Measurements from ENCODE around the gene RRP36. TPM values are rescaled to one million over a fixed set of nuclear protein-coding genes. Genes with fewer than 3 reads are reported as not detected.
A peak's percentile ranks its signal among the peaks of the same experiment; 100 is the strongest.
"Not testable (repeated sequence)": the region's sequence is repeated elsewhere in the genome, so short reads cannot be mapped to it uniquely, and the experiment has no call there.

RRP36 gene
- total RNA-seq, 1 donor from 2014 or later, result 40.7 TPM

- no peaks in the 10 kb centered on the region for H3K27me3 ChIP-seq (ENCODE audit: control insufficient read depth in 3 of 3, insufficient read depth in 3 of 3, low read length in 3 of 3)
- peaks cover 42 to 49% (median 47%) of the 10 kb centered on the region in 3 donors for H3K4me1 ChIP-seq (ENCODE audit: control insufficient read depth in 3 of 3, insufficient read depth in 3 of 3, low read length in 3 of 3)
- peak within 1 kb of the TSS; percentile 73 for H3K27ac ChIP-seq (ENCODE audit: low read depth, low read length)
- H3K9ac ChIP-seq (ENCODE audit: low read depth in 1 of 3, low read length in 3 of 3), result peak within 1 kb of the TSS; percentile 83 to 93 (median 93)
- no peaks in the 10 kb centered on the region for H3K9me3 ChIP-seq (ENCODE audit: control insufficient read depth in 3 of 3, low read length in 3 of 3)
- peak within 1 kb of the TSS; percentile 81 to 88 (median 87) for H3K4me3 ChIP-seq (ENCODE audit: low read length in 3 of 3)
- peaks cover 0 to 12% (median 6%) of the 10 kb centered on the region in 3 donors for H3K36me3 ChIP-seq (ENCODE audit: control insufficient read depth in 3 of 3, insufficient read depth in 3 of 3, low read length in 3 of 3)
These were observed 37.2 kb upstream of the RRP36 start, which contains the start of gene PPP2R5D for GRCh38 chr6:42984001-42984923. TSS of gene PPP2R5D (plus strand) at chr6:42984570. CDS start at chr6:42984678, 108 bp downstream.

GRCh38 chr6:42984924-42985475 is 36.4 kb upstream of the RRP36 start:
- H3K27ac ChIP-seq (ENCODE audit: low read depth, low read length), result peak overlapping the region; percentile 73

GRCh38 chr6:42987533-42988451 is 33.6 kb upstream of the RRP36 start:
- H3K9me3 ChIP-seq (ENCODE audit: control insufficient read depth in 3 of 3, low read length in 3 of 3), result no peaks in the 10 kb centered on the region
- no peak overlapping the region for H3K27ac ChIP-seq (ENCODE audit: low read depth, low read length)
- no peak overlapping the region for H3K4me3 ChIP-seq (ENCODE audit: low read length in 3 of 3)
- peaks cover 11 to 34% (median 27%) of the 10 kb centered on the region in 3 donors for H3K36me3 ChIP-seq (ENCODE audit: control insufficient read depth in 3 of 3, insufficient read depth in 3 of 3, low read length in 3 of 3)
- H3K4me1 ChIP-seq (ENCODE audit: control insufficient read depth in 3 of 3, insufficient read depth in 3 of 3, low read length in 3 of 3), result peaks cover 35 to 39% (median 39%) of the 10 kb centered on the region in 3 donors
- H3K27me3 ChIP-seq (ENCODE audit: control insufficient read depth in 3 of 3, insufficient read depth in 3 of 3, low read length in 3 of 3), result no peaks in the 10 kb centered on the region
- no peak overlapping the region for H3K9ac ChIP-seq (ENCODE audit: low read depth in 1 of 3, low read length in 3 of 3)

More at GRCh38 chr6:42984924-42985475, 36.4 kb upstream of the RRP36 start:
- H3K4me3 ChIP-seq (ENCODE audit: low read length in 3 of 3), result peak overlapping the region; percentile 76 to 87 (median 81)
- peak overlapping the region; percentile 83 to 93 (median 89) for H3K9ac ChIP-seq (ENCODE audit: low read depth in 1 of 3, low read length in 3 of 3)
- peaks cover 35 to 42% (median 40%) of the 10 kb centered on the region in 3 donors for H3K4me1 ChIP-seq (ENCODE audit: control insufficient read depth in 3 of 3, insufficient read depth in 3 of 3, low read length in 3 of 3)
- H3K9me3 ChIP-seq (ENCODE audit: control insufficient read depth in 3 of 3, low read length in 3 of 3), result no peaks in the 10 kb centered on the region
- peaks cover 7 to 19% (median 13%) of the 10 kb centered on the region in 3 donors for H3K36me3 ChIP-seq (ENCODE audit: control insufficient read depth in 3 of 3, insufficient read depth in 3 of 3, low read length in 3 of 3)
- H3K27me3 ChIP-seq (ENCODE audit: control insufficient read depth in 3 of 3, insufficient read depth in 3 of 3, low read length in 3 of 3), result no peaks in the 10 kb centered on the region

- Histone ChIP-seq H3K9ac (ENCODE audit: low read depth in 1 of 3, low read length in 3 of 3) (no peak overlapping the region), H3K4me3 (ENCODE audit: low read length in 3 of 3) (no peak overlapping the region), H3K27ac (ENCODE audit: low read depth, low read length) (no peak overlapping the region), H3K4me1 (ENCODE audit: control insufficient read depth in 3 of 3, insufficient read depth in 3 of 3, low read length in 3 of 3) (peaks cover 34 to 39% (median 35%) of the 10 kb centered on the region in 3 donors), H3K27me3 (ENCODE audit: control insufficient read depth in 3 of 3, insufficient read depth in 3 of 3, low read length in 3 of 3) (no peaks in the 10 kb centered on the region), H3K36me3 (ENCODE audit: control insufficient read depth in 3 of 3, insufficient read depth in 3 of 3, low read length in 3 of 3) (peaks cover 11 to 37% (median 27%) of the 10 kb centered on the region in 3 donors), H3K9me3 (ENCODE audit: control insufficient read depth in 3 of 3, low read length in 3 of 3) (no peaks in the 10 kb centered on the region)
These were observed 32.9 kb upstream of the RRP36 start for GRCh38 chr6:42988486-42989020.

- H3K36me3 ChIP-seq (ENCODE audit: control insufficient read depth in 3 of 3, insufficient read depth in 3 of 3, low read length in 3 of 3), result peaks cover 11 to 39% (median 27%) of the 10 kb centered on the region in 3 donors
- peaks cover 28 to 34% (median 30%) of the 10 kb centered on the region in 3 donors for H3K4me1 ChIP-seq (ENCODE audit: control insufficient read depth in 3 of 3, insufficient read depth in 3 of 3, low read length in 3 of 3)
- no peak overlapping the region for H3K27ac ChIP-seq (ENCODE audit: low read depth, low read length)
- no peaks in the 10 kb centered on the region for H3K9me3 ChIP-seq (ENCODE audit: control insufficient read depth in 3 of 3, low read length in 3 of 3)
- H3K9ac ChIP-seq (ENCODE audit: low read depth in 1 of 3, low read length in 3 of 3), result no peak overlapping the region
- no peaks in the 10 kb centered on the region for H3K27me3 ChIP-seq (ENCODE audit: control insufficient read depth in 3 of 3, insufficient read depth in 3 of 3, low read length in 3 of 3)
- H3K4me3 ChIP-seq (ENCODE audit: low read length in 3 of 3), result no peak overlapping the region
These were observed 31.5 kb upstream of the RRP36 start for GRCh38 chr6:42989923-42990322.

- Histone ChIP-seq H3K4me1 (ENCODE audit: control insufficient read depth in 3 of 3, insufficient read depth in 3 of 3, low read length in 3 of 3) (peaks cover 0 to 5% (median 5%) of the 10 kb centered on the region in 3 donors), H3K9me3 (ENCODE audit: control insufficient read depth in 3 of 3, low read length in 3 of 3) (no peaks in the 10 kb centered on the region), H3K27me3 (ENCODE audit: control insufficient read depth in 3 of 3, insufficient read depth in 3 of 3, low read length in 3 of 3) (no peaks in the 10 kb centered on the region), H3K9ac (ENCODE audit: low read depth in 1 of 3, low read length in 3 of 3) (no peak overlapping the region), H3K4me3 (ENCODE audit: low read length in 3 of 3) (no peak overlapping the region), H3K27ac (ENCODE audit: low read depth, low read length) (no peak overlapping the region), H3K36me3 (ENCODE audit: control insufficient read depth in 3 of 3, insufficient read depth in 3 of 3, low read length in 3 of 3) (peaks cover 11 to 35% (median 24%) of the 10 kb centered on the region in 3 donors)
These were observed 28.0 kb upstream of the RRP36 start for GRCh38 chr6:42993445-42993844.

- H3K27ac ChIP-seq (ENCODE audit: low read depth, low read length), result no peak overlapping the region
- H3K9me3 ChIP-seq (ENCODE audit: control insufficient read depth in 3 of 3, low read length in 3 of 3), result no peaks in the 10 kb centered on the region
- H3K27me3 ChIP-seq (ENCODE audit: control insufficient read depth in 3 of 3, insufficient read depth in 3 of 3, low read length in 3 of 3), result no peaks in the 10 kb centered on the region
- H3K4me1 ChIP-seq (ENCODE audit: control insufficient read depth in 3 of 3, insufficient read depth in 3 of 3, low read length in 3 of 3), result peaks cover 0 to 2% (median 0%) of the 10 kb centered on the region in 3 donors
- H3K9ac ChIP-seq (ENCODE audit: low read depth in 1 of 3, low read length in 3 of 3), result no peak overlapping the region
- no peak overlapping the region for H3K4me3 ChIP-seq (ENCODE audit: low read length in 3 of 3)
- peaks cover 2 to 9% (median 3%) of the 10 kb centered on the region in 3 donors for H3K36me3 ChIP-seq (ENCODE audit: control insufficient read depth in 3 of 3, insufficient read depth in 3 of 3, low read length in 3 of 3)
These were observed 24.9 kb upstream of the RRP36 start for GRCh38 chr6:42996513-42996912.

GRCh38 chr6:42998205-42998604 is 23.2 kb upstream of the RRP36 start:
- not testable (repeated sequence) for H3K9ac ChIP-seq (ENCODE audit: low read depth in 1 of 3, low read length in 3 of 3)

GRCh38 chr6:43001843-43002242 is 19.6 kb upstream of the RRP36 start:
- Histone ChIP-seq H3K4me3 (ENCODE audit: low read length in 3 of 3) (no peak overlapping the region), H3K9ac (ENCODE audit: low read depth in 1 of 3, low read length in 3 of 3) (no peak overlapping the region), H3K27ac (ENCODE audit: low read depth, low read length) (no peak overlapping the region), H3K27me3 (ENCODE audit: control insufficient read depth in 3 of 3, insufficient read depth in 3 of 3, low read length in 3 of 3) (no peaks in the 10 kb centered on the region), H3K36me3 (ENCODE audit: control insufficient read depth in 3 of 3, insufficient read depth in 3 of 3, low read length in 3 of 3) (peaks cover 2 to 11% (median 3%) of the 10 kb centered on the region in 3 donors), H3K9me3 (ENCODE audit: control insufficient read depth in 3 of 3, low read length in 3 of 3) (no peaks in the 10 kb centered on the region), H3K4me1 (ENCODE audit: control insufficient read depth in 3 of 3, insufficient read depth in 3 of 3, low read length in 3 of 3) (peaks cover 0 to 2% (median 0%) of the 10 kb centered on the region in 3 donors)

More at GRCh38 chr6:42998205-42998604, 23.2 kb upstream of the RRP36 start:
- not testable (repeated sequence) for H3K4me1 ChIP-seq (ENCODE audit: control insufficient read depth in 3 of 3, insufficient read depth in 3 of 3, low read length in 3 of 3); H3K9me3 ChIP-seq (ENCODE audit: control insufficient read depth in 3 of 3, low read length in 3 of 3); H3K4me3 ChIP-seq (ENCODE audit: low read length in 3 of 3); H3K27me3 ChIP-seq (ENCODE audit: control insufficient read depth in 3 of 3, insufficient read depth in 3 of 3, low read length in 3 of 3); H3K27ac ChIP-seq (ENCODE audit: low read depth, low read length); H3K36me3 ChIP-seq (ENCODE audit: control insufficient read depth in 3 of 3, insufficient read depth in 3 of 3, low read length in 3 of 3)
